ENCODE data around the gene LRBA. TPM values are rescaled to one million over a fixed set of nuclear protein-coding genes. Genes with fewer than 3 reads are reported as not detected.

Gene LRBA
- total and polyA plus RNA-seq, 9 of the 15 experiments (the other 6 are each of a cell fraction or from before 2014, with no cell fraction given) = 24.2 to 88.7 (median 59.7) TPM

DNA sequence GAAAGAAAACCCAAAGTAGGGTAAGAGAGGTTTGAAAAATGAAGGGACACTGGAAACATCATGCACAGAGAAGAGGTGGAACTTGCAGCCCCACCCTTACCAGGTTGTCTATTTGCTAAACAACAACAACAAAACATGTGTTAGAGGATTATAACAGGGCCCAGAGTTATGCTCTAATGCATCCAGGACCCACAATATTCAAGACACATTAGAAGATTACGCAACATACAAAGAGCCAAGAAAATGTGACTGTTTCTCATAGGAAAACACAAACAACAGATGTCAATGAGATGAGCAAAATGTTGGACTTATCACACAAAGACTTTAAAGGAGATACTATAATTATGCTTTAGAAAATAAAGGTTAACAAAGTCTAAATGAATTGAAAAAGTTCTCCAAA is 128.5 kb downstream of the LRBA start:
- no TSS peak for BruUV-seq (replicated peaks)
- FAIRE-seq (peak; percentile 80), DNase-seq (ENCODE audit: extremely low read depth in 1 of 4, low spot score in 3 of 4) (no peak), ATAC-seq (peak; percentile 12; the same call in 1 of the 3 replicates)
- Histone ChIP-seq H3K36me3 (ENCODE audit: control insufficient read depth, insufficient read depth, low read length) (peaks cover 5% of the 10 kb centered on the region; the same call in 2 of the 3 replicates), H3K27me3 (ENCODE audit: control insufficient read depth in 2 of 2, insufficient read depth in 2 of 2, low read length in 2 of 2) (no peaks in the 10 kb centered on the region), H3K4me1 (replicated peaks in 1 of 2; ENCODE audit: control insufficient read depth in 2 of 2, insufficient read depth in 2 of 2, low read length in 2 of 2) (no peaks in the 10 kb centered on the region; a peak in 1 of 5 replicates), H3K79me2 (ENCODE audit: control insufficient read depth, insufficient read depth, low read length) (0 out of 3 replicates have a peak, but pooled peaks cover 2% of the 10 kb centered on the region), H3K4me3 (no peak overlapping the region), H4K20me1 (replicated peaks; ENCODE audit: control insufficient read depth, insufficient read depth, low read length) (no peaks in the 10 kb centered on the region), H3K9me1 (ENCODE audit: control insufficient read depth, insufficient read depth, low read length) (no peaks in the 10 kb centered on the region), H2AFZ (ENCODE audit: low read depth, low read length) (no peak overlapping the region), H3K9ac (ENCODE audit: insufficient read depth in 1 of 2, low read depth in 2 of 2, low read length in 2 of 2) (no peak overlapping the region), H3K27ac (ENCODE audit: extremely low read depth, low read depth, low read length) (no peak overlapping the region), H3K9me3 (replicated peaks; ENCODE audit: control insufficient read depth, insufficient read depth, low read depth, low read length) (no peaks in the 10 kb centered on the region), H3K4me2 (ENCODE audit: insufficient read depth, low read length) (no peak overlapping the region)
- TF ChIP-seq CEBPB (tag; IDR thresholded peaks at IDR 0.05) (peak; percentile 96), CEBPG (CRISPR knock-in tag; IDR thresholded peaks at IDR 0.05) (peak; percentile 71), CEBPG (tag; conservative IDR thresholded peaks at IDR 0.05 in 1 of 2, IDR thresholded peaks at IDR 0.05 in 1 of 2) (peak; percentile 89 to 95), RCOR1 (IDR thresholded peaks at IDR 0.05; ENCODE audit: borderline replicate concordance in 1 of 2, low read depth in 2 of 2, low read length in 2 of 2) (no peak), RBM22 (IDR thresholded peaks at IDR 0.05; ENCODE audit: low read depth, low read length, poor library complexity, severe bottlenecking) (no peak)
- TF ChIP-seq, protein P1, sequence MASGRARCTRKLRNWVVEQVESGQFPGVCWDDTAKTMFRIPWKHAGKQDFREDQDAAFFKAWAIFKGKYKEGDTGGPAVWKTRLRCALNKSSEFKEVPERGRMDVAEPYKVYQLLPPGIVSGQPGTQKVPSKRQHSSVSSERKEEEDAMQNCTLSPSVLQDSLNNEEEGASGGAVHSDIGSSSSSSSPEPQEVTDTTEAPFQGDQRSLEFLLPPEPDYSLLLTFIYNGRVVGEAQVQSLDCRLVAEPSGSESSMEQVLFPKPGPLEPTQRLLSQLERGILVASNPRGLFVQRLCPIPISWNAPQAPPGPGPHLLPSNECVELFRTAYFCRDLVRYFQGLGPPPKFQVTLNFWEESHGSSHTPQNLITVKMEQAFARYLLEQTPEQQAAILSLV (tag; IDR thresholded peaks at IDR 0.05) = peak; percentile 80
- intact Hi-C loops (cut with micrococcal nuclease) (no loop called here), in situ Hi-C loops (cut with MboI) (no loop called here)
- POLR2A ChIA-PET = no interaction called here
- CTCF ChIA-PET (ENCODE audit: low intra/inter-chr PET ratio) = no interaction called here
- WGBS (ENCODE audit: insufficient coverage, low coverage, missing lambda C conversion rate) = 93% methylated on average over 1 of the region's 1 CpG

Data from K562 (cell line).